ENCODE measurements around the gene DYNC1H1. TPM values are rescaled to one million over a fixed set of nuclear protein-coding genes. Genes with fewer than 3 reads are reported as not detected.

Gene DYNC1H1
- total and polyA plus RNA-seq, 2 of the 13 experiments (the other 11 are each of a cell fraction or from before 2014, with no cell fraction given) = 74.4 to 239 TPM

DNA sequence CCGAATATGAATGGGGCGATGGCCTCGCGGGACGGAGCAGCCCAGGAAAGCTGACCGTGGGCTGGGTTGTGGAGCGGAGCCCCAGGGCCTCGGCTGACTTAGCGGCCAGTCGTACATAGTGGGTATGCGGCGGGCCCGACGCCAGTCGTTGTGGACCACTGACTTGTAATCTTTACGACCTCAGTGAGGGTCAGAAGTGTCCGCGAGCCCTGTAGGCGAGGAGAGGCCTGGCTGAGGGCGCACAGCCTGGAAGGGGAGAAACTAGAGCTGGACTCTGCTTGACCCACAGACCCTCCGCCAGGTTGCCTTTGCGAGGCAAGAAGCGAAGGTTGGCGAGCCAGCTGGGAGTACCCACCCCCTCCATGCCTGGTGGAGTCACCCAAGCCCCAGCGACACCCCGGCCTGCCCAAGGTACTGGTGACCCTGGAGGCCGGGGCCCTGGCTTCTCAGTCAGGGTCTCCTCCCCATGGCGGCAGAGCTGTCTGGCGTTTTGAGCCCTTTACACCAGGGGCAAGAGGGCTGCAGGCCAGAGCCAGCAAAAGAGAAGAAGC is 15.6 kb upstream of the DYNC1H1 start (continued):
- peak; percentile 53; the same call in 1 of the 2 replicates for TF ChIP-seq ZNF432 (CRISPR knock-in tag; IDR thresholded peaks at IDR 0.05; ENCODE audit: borderline replicate concordance)
- TF ChIP-seq RERE (CRISPR knock-in tag; IDR thresholded peaks at IDR 0.05; ENCODE audit: low read depth) = no peak
- TF ChIP-seq ZNF772 (CRISPR knock-in tag; IDR thresholded peaks at IDR 0.05) = 0 out of 2 replicates have a peak, but pooled peaks have one; percentile 55
- TF ChIP-seq RFX5 (IDR thresholded peaks at IDR 0.05; ENCODE audit: low read depth, low read length) = 0 out of 2 replicates have a peak, but pooled peaks have one; percentile 1
- no peak for TF ChIP-seq FOXK2 (IDR thresholded peaks at IDR 0.05)
- TF ChIP-seq KDM5B (CRISPR knock-in tag; IDR thresholded peaks at IDR 0.05; ENCODE audit: borderline replicate concordance) = peak; percentile 59
- TF ChIP-seq DMAP1 (CRISPR knock-in tag; IDR thresholded peaks at IDR 0.05) = no peak
- no peak for TF ChIP-seq TP53 (CRISPR knock-in tag; conservative IDR thresholded peaks at IDR 0.05)
- no peak for TF ChIP-seq FOXM1 (CRISPR knock-in tag; IDR thresholded peaks at IDR 0.05)
- TF ChIP-seq MYC (CRISPR knock-in tag; IDR thresholded peaks at IDR 0.05; ENCODE audit: borderline replicate concordance) = no peak
- TF ChIP-seq UBTF (CRISPR knock-in tag; IDR thresholded peaks at IDR 0.05) = peak; percentile 39; the same call in 1 of the 2 replicates
- TF ChIP-seq ZNF501 (CRISPR knock-in tag; IDR thresholded peaks at IDR 0.05) = peak; percentile 74
- no peak for TF ChIP-seq TRIM24 (CRISPR knock-in tag; IDR thresholded peaks at IDR 0.05)
- TF ChIP-seq NR3C1 (CRISPR knock-in tag; IDR thresholded peaks at IDR 0.05) = no peak
- TF ChIP-seq SRY (CRISPR knock-in tag; IDR thresholded peaks at IDR 0.05) = peak; percentile 90; the same call in 1 of the 2 replicates
- TF ChIP-seq AGO2 (optimal IDR thresholded peaks at IDR 0.05; ENCODE audit: low read depth, low read length) = peak; percentile 90
- TF ChIP-seq MED13 (CRISPR knock-in tag; IDR thresholded peaks at IDR 0.05) = no peak
- TF ChIP-seq ZFP1 (CRISPR knock-in tag; IDR thresholded peaks at IDR 0.05) = no peak
- no peak for TF ChIP-seq KLF9 (CRISPR knock-in tag; IDR thresholded peaks at IDR 0.05; ENCODE audit: low read depth)
- no peak for TF ChIP-seq NR1H2 (CRISPR knock-in tag; IDR thresholded peaks at IDR 0.05; ENCODE audit: borderline replicate concordance, low read depth)
- TF ChIP-seq ZNF644 (CRISPR knock-in tag; IDR thresholded peaks at IDR 0.05; ENCODE audit: low read depth) = no peak
- TF ChIP-seq PHF21A (CRISPR knock-in tag; IDR thresholded peaks at IDR 0.05) = no peak
- 0 out of 2 replicates have a peak, but pooled peaks have one; percentile 13 for TF ChIP-seq CAMTA2 (CRISPR knock-in tag; IDR thresholded peaks at IDR 0.05; ENCODE audit: borderline replicate concordance)
